GM23338 (cell line): Measurements from ENCODE around the gene HSPBP1. TPM values are rescaled to one million over a fixed set of nuclear protein-coding genes. Genes with fewer than 3 reads are reported as not detected.

ENCODE experiments used
- ATAC-seq: fragments of 200-7000 bp; cut with Tn5 transposase; 3 replicates; pipeline ENCODE4 v1.9.1; 2020
- DNase-seq: peaks from one replicate; pipeline ENCODE4 v3.0.0-alpha.2; 2015; ENCODE audit warnings: low spot score
- H2AFZ ChIP-seq: fragments of 200-600 bp; sonication (generic); 2 replicates; pipeline ENCODE4 v1.8.0; 2016; ENCODE audit warnings: antibody characterized with exemption, mild to moderate bottlenecking, moderate library complexity
- H3F3A ChIP-seq: fragments of 200-600 bp; sonication (generic); replicated peaks from 2 replicates; pipeline ENCODE4 v1.8.0; 2017; ENCODE audit warnings: antibody characterized with exemption, mixed run types, low read depth
- H3K27ac ChIP-seq: fragments of 200-600 bp; sonication (generic); 2 replicates; pipeline ENCODE4 v1.6.1; 2016; ENCODE audit warnings: low read depth
- H3K27me3 ChIP-seq: fragments of 200-600 bp; sonication (generic); 2 replicates; pipeline ENCODE4 v1.8.0; 2016; ENCODE audit warnings: mild to moderate bottlenecking, mixed run types, moderate library complexity; ENCODE audit not compliant: insufficient read depth
- H3K36me3 ChIP-seq: fragments of 200-600 bp; sonication (generic); 2 replicates; pipeline ENCODE4 v1.8.0; 2016; ENCODE audit warnings: mild to moderate bottlenecking; ENCODE audit not compliant: insufficient read depth
- H3K4me1 ChIP-seq: fragments of 200-600 bp; sonication (generic); 2 replicates; pipeline ENCODE4 v1.8.0; 2016; ENCODE audit warnings: mild to moderate bottlenecking, moderate library complexity; ENCODE audit not compliant: insufficient read depth
- H3K4me2 ChIP-seq: fragments of 200-600 bp; sonication (generic); 2 replicates; pipeline ENCODE4 v1.7.1; 2017; ENCODE audit warnings: mixed run types
- H3K4me3 ChIP-seq: fragments of 200-600 bp; sonication (generic); 2 replicates; pipeline ENCODE4 v1.6.1; 2016; ENCODE audit warnings: mixed run types
- H3K79me2 ChIP-seq: fragments of 200-600 bp; sonication (generic); replicated peaks from 2 replicates; pipeline ENCODE4 v1.8.0; 2017; ENCODE audit warnings: mild to moderate bottlenecking; ENCODE audit not compliant: insufficient read depth
- H3K9me2 ChIP-seq: fragments of 200-600 bp; sonication (generic); 2 replicates; pipeline ENCODE4 v1.8.0; 2017; ENCODE audit not compliant: insufficient read depth
- H4K20me1 ChIP-seq: fragments of 200-600 bp; sonication (generic); replicated peaks from 2 replicates; pipeline ENCODE4 v1.8.0; 2017; ENCODE audit warnings: mild to moderate bottlenecking; ENCODE audit not compliant: insufficient read depth
- H3K27ac Mint-ChIP-seq: 2 replicates; pipeline ENCODE4 v1.8.0; 2020; ENCODE audit warnings: inconsistent platforms, mild to moderate bottlenecking, moderate library complexity, mixed read lengths
- H3K27me3 Mint-ChIP-seq: 3 replicates; pipeline ENCODE4 v1.8.0; 2022; ENCODE audit warnings: low read depth, mild to moderate bottlenecking, moderate library complexity, mixed read lengths, inconsistent platforms; ENCODE audit not compliant: insufficient read depth, poor library complexity
- H3K36me3 Mint-ChIP-seq: 3 replicates; pipeline ENCODE4 v1.8.0; 2021; ENCODE audit warnings: low read depth, mild to moderate bottlenecking, inconsistent platforms, moderate library complexity, mixed read lengths
- H3K4me1 Mint-ChIP-seq: 3 replicates; pipeline ENCODE4 v1.8.0; 2020; ENCODE audit warnings: mild to moderate bottlenecking, inconsistent platforms, mixed read lengths
- H3K4me3 Mint-ChIP-seq: 3 replicates; pipeline ENCODE4 v1.8.0; 2021; ENCODE audit warnings: moderate library complexity, mild to moderate bottlenecking, inconsistent platforms, mixed read lengths
- H3K9me3 Mint-ChIP-seq: 3 replicates; pipeline ENCODE4 v1.8.0; 2020; ENCODE audit warnings: moderate library complexity, mild to moderate bottlenecking, inconsistent platforms, mixed read lengths
- CREB1 ChIP-seq: fragments of 250-450 bp; sonication (Bioruptor Pico); IDR thresholded peaks from 2 replicates; pipeline ENCODE4 v1.5.0; 2020; ENCODE audit warnings: low read depth, mild to moderate bottlenecking, moderate library complexity
- EZH2 ChIP-seq: fragments of 200-600 bp; sonication (generic); IDR thresholded peaks from one replicate; pipeline ENCODE4 v1.8.0; 2017; ENCODE audit warnings: antibody characterized with exemption, mild to moderate bottlenecking, low read depth; ENCODE audit not compliant: unreplicated experiment
- EZH2phosphoT487 ChIP-seq: fragments of 200-600 bp; sonication (generic); IDR thresholded peaks from one replicate; pipeline ENCODE4 v1.8.1; 2018; ENCODE audit warnings: antibody characterized with exemption; ENCODE audit not compliant: unreplicated experiment
- JUNB ChIP-seq: IDR thresholded peaks from one replicate; pipeline ENCODE4 v1.6.1; 2016; ENCODE audit warnings: antibody characterized with exemption; ENCODE audit not compliant: unreplicated experiment
- NANOG ChIP-seq: IDR thresholded peaks from 2 replicates; pipeline ENCODE4 v1.6.1; 2016; ENCODE audit warnings: antibody characterized with exemption, borderline replicate concordance
- POLR2AphosphoS5 ChIP-seq: IDR thresholded peaks from 2 replicates; pipeline ENCODE4 v1.6.1; 2016; ENCODE audit warnings: antibody characterized with exemption, low read depth
- STAT1 ChIP-seq: IDR thresholded peaks from one replicate; pipeline ENCODE4 v1.6.1; 2016; ENCODE audit warnings: antibody characterized with exemption; ENCODE audit not compliant: unreplicated experiment
- ZNF114 ChIP-seq: fragments of 250-450 bp; sonication (Bioruptor Pico); IDR thresholded peaks from 2 replicates; pipeline ENCODE4 v1.5.0; 2020; ENCODE audit warnings: mild to moderate bottlenecking, moderate library complexity
- ZNF331 ChIP-seq: fragments of 250-450 bp; sonication (Bioruptor Pico); IDR thresholded peaks from 2 replicates; pipeline ENCODE4 v1.5.0; 2020; ENCODE audit warnings: low read depth, mild to moderate bottlenecking, moderate library complexity
- polyA plus RNA-seq: library from polyadenylated mRNA; unstranded; fragments of >200 nt; fragmentation: Nextera tagmentation; extraction: Ambion mirVana; gene quantifications from 2 replicates; pipeline ENCODE4 v1.2.1, GENCODE V29; 2016
- total RNA-seq: library from RNA; depleted of rRNA; stranded (reverse); fragments of >200 nt; shearing (Covaris generic); gene quantifications from 2 replicates; pipeline ENCODE4 v1.2.3, GENCODE V29; 2014
- TF ChIP-seq, protein P1 (sequence below): fragments of 250-450 bp; sonication (Bioruptor Pico); IDR thresholded peaks from 2 replicates; pipeline ENCODE4 v1.5.0; 2020; ENCODE audit warnings: mild to moderate bottlenecking, moderate library complexity
- TF ChIP-seq, protein P2 (sequence below): IDR thresholded peaks from 2 replicates; pipeline ENCODE4 v1.6.1; 2016; ENCODE audit warnings: antibody characterized with exemption
- TF ChIP-seq, protein P3 (sequence below), 2 experiments: fragments of 200-600 bp in 1 of 2; sonication (generic) in 1 of 2; conservative IDR thresholded peaks; 2 replicates each; pipeline versions ENCODE4 v1.5.1 to v1.6.1; 2016 to 2017; ENCODE audit warnings: antibody characterized with exemption in 2 of 2, low read depth in 2 of 2, mild to moderate bottlenecking in 2 of 2, moderate library complexity in 1 of 2
- TF ChIP-seq, protein P4 (sequence below): IDR thresholded peaks from one replicate; pipeline ENCODE4 v1.6.1; 2018; ENCODE audit warnings: antibody characterized with exemption; ENCODE audit not compliant: unreplicated experiment

Gene HSPBP1
- total and polyA plus RNA-seq, 2 experiments from 2014 or later = 83.6 to 91.1 TPM

DNA sequence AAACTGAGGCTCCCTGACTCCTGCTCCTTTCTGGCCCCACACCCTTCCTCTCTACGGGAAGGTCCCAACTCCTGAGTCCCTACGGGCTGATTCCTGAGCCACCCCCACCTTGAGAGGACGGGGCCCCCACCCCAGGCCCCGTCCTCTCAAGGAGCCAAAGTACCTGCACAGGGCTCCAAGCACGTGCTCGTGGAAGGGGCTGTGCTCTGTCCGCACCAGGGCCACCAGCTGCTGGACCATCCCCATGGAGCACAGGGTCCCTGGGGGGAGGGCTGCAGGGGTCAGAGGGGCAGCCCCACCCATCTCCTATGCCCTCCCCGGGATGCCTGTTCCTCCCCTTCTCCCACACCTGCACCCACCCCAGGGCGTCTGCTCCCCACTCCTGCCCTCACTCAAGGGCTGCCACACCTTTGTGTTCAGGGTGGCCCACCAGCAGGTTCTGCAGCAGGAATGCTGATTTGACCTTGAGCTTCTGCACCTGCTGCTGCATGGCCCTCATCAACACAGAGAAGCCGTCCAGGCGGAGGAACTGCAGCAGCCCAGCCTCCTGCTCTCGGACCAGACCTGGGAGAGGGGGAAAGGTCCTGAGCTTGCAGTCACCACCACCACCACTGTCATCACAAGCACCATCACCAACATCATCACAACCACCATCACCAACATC, 14.1 kb downstream of the HSPBP1 start:
- peaks cover 11% of the 10 kb centered on the region for H3K9me3 Mint-ChIP-seq
- Histone ChIP-seq H3K79me2 (0 out of 2 replicates have a peak, but pooled peaks cover 4% of the 10 kb centered on the region), H3K4me2 (no peak overlapping the region), H3K4me1 (no peaks in the 10 kb centered on the region), H3K27ac (no peak overlapping the region), H3K27me3 (no peaks in the 10 kb centered on the region), H3F3A (peaks cover 10% of the 10 kb centered on the region; the same call in 1 of the 2 replicates), H2AFZ (no peak overlapping the region), H3K9me2 (0 out of 2 replicates have a peak, but pooled peaks cover 4% of the 10 kb centered on the region), H3K4me3 (no peak overlapping the region), H3K36me3 (no peaks in the 10 kb centered on the region), H4K20me1 (no peaks in the 10 kb centered on the region; the same call in 1 of the 2 replicates)
- peaks cover 7% of the 10 kb centered on the region for H3K4me1 Mint-ChIP-seq
- no peak overlapping the region for H3K4me3 Mint-ChIP-seq
- TF ChIP-seq STAT1 (no peak), EZH2 (no peak), NANOG (no peak), JUNB (no peak), CREB1 (CRISPR knock-in tag) (no peak), EZH2phosphoT487 (no peak), ZNF331 (no peak), ZNF114 (no peak), POLR2AphosphoS5 (no peak)
- TF ChIP-seq, protein P1, sequence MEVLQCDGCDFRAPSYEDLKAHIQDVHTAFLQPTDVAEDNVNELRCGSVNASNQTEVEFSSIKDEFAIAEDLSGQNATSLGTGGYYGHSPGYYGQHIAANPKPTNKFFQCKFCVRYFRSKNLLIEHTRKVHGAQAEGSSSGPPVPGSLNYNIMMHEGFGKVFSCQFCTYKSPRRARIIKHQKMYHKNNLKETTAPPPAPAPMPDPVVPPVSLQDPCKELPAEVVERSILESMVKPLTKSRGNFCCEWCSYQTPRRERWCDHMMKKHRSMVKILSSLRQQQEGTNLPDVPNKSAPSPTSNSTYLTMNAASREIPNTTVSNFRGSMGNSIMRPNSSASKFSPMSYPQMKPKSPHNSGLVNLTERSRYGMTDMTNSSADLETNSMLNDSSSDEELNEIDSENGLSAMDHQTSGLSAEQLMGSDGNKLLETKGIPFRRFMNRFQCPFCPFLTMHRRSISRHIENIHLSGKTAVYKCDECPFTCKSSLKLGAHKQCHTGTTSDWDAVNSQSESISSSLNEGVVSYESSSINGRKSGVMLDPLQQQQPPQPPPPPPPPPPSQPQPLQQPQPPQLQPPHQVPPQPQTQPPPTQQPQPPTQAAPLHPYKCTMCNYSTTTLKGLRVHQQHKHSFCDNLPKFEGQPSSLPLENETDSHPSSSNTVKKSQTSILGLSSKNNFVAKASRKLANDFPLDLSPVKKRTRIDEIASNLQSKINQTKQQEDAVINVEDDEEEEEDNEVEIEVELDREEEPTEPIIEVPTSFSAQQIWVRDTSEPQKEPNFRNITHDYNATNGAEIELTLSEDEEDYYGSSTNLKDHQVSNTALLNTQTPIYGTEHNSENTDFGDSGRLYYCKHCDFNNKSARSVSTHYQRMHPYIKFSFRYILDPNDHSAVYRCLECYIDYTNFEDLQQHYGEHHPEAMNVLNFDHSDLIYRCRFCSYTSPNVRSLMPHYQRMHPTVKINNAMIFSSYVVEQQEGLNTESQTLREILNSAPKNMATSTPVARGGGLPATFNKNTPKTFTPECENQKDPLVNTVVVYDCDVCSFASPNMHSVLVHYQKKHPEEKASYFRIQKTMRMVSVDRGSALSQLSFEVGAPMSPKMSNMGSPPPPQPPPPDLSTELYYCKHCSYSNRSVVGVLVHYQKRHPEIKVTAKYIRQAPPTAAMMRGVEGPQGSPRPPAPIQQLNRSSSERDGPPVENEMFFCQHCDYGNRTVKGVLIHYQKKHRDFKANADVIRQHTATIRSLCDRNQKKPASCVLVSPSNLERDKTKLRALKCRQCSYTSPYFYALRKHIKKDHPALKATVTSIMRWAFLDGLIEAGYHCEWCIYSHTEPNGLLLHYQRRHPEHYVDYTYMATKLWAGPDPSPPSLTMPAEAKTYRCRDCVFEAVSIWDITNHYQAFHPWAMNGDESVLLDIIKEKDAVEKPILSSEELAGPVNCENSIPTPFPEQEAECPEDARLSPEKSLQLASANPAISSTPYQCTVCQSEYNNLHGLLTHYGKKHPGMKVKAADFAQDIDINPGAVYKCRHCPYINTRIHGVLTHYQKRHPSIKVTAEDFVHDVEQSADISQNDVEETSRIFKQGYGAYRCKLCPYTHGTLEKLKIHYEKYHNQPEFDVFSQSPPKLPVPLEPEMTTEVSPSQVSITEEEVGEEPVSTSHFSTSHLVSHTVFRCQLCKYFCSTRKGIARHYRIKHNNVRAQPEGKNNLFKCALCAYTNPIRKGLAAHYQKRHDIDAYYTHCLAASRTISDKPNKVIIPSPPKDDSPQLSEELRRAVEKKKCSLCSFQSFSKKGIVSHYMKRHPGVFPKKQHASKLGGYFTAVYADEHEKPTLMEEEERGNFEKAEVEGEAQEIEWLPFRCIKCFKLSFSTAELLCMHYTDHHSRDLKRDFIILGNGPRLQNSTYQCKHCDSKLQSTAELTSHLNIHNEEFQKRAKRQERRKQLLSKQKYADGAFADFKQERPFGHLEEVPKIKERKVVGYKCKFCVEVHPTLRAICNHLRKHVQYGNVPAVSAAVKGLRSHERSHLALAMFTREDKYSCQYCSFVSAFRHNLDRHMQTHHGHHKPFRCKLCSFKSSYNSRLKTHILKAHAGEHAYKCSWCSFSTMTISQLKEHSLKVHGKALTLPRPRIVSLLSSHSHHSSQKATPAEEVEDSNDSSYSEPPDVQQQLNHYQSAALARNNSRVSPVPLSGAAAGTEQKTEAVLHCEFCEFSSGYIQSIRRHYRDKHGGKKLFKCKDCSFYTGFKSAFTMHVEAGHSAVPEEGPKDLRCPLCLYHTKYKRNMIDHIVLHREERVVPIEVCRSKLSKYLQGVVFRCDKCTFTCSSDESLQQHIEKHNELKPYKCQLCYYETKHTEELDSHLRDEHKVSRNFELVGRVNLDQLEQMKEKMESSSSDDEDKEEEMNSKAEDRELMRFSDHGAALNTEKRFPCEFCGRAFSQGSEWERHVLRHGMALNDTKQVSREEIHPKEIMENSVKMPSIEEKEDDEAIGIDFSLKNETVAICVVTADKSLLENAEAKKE (CRISPR knock-in tag) = no peak
- TF ChIP-seq, protein P2, sequence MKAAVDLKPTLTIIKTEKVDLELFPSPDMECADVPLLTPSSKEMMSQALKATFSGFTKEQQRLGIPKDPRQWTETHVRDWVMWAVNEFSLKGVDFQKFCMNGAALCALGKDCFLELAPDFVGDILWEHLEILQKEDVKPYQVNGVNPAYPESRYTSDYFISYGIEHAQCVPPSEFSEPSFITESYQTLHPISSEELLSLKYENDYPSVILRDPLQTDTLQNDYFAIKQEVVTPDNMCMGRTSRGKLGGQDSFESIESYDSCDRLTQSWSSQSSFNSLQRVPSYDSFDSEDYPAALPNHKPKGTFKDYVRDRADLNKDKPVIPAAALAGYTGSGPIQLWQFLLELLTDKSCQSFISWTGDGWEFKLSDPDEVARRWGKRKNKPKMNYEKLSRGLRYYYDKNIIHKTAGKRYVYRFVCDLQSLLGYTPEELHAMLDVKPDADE = no peak
- TF ChIP-seq, protein P3, sequence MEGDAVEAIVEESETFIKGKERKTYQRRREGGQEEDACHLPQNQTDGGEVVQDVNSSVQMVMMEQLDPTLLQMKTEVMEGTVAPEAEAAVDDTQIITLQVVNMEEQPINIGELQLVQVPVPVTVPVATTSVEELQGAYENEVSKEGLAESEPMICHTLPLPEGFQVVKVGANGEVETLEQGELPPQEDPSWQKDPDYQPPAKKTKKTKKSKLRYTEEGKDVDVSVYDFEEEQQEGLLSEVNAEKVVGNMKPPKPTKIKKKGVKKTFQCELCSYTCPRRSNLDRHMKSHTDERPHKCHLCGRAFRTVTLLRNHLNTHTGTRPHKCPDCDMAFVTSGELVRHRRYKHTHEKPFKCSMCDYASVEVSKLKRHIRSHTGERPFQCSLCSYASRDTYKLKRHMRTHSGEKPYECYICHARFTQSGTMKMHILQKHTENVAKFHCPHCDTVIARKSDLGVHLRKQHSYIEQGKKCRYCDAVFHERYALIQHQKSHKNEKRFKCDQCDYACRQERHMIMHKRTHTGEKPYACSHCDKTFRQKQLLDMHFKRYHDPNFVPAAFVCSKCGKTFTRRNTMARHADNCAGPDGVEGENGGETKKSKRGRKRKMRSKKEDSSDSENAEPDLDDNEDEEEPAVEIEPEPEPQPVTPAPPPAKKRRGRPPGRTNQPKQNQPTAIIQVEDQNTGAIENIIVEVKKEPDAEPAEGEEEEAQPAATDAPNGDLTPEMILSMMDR (conservative IDR thresholded peaks at IDR 0.05; ENCODE audit: low read depth in 2 of 2) = no peak
- TF ChIP-seq, protein P4, sequence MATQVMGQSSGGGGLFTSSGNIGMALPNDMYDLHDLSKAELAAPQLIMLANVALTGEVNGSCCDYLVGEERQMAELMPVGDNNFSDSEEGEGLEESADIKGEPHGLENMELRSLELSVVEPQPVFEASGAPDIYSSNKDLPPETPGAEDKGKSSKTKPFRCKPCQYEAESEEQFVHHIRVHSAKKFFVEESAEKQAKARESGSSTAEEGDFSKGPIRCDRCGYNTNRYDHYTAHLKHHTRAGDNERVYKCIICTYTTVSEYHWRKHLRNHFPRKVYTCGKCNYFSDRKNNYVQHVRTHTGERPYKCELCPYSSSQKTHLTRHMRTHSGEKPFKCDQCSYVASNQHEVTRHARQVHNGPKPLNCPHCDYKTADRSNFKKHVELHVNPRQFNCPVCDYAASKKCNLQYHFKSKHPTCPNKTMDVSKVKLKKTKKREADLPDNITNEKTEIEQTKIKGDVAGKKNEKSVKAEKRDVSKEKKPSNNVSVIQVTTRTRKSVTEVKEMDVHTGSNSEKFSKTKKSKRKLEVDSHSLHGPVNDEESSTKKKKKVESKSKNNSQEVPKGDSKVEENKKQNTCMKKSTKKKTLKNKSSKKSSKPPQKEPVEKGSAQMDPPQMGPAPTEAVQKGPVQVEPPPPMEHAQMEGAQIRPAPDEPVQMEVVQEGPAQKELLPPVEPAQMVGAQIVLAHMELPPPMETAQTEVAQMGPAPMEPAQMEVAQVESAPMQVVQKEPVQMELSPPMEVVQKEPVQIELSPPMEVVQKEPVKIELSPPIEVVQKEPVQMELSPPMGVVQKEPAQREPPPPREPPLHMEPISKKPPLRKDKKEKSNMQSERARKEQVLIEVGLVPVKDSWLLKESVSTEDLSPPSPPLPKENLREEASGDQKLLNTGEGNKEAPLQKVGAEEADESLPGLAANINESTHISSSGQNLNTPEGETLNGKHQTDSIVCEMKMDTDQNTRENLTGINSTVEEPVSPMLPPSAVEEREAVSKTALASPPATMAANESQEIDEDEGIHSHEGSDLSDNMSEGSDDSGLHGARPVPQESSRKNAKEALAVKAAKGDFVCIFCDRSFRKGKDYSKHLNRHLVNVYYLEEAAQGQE = no peak
- no peak overlapping the region for H3K27ac Mint-ChIP-seq
- ATAC-seq (no peak), DNase-seq (no peak)
- peaks cover 15% of the 10 kb centered on the region for H3K36me3 Mint-ChIP-seq
- no peaks in the 10 kb centered on the region for H3K27me3 Mint-ChIP-seq
